HG03575 (cell line): ENCODE measurements around the gene RTN4RL1.

Experiments
- ATAC-seq: cut with Tn5 transposase; IDR thresholded peaks from one replicate; pipeline ENCODE4 v1.9.1; 2021; ENCODE audit not compliant: unreplicated experiment, insufficient number of reproducible peaks, low FRiP score; ENCODE audit errors: extremely low read depth

RTN4RL1 gene, protein sequence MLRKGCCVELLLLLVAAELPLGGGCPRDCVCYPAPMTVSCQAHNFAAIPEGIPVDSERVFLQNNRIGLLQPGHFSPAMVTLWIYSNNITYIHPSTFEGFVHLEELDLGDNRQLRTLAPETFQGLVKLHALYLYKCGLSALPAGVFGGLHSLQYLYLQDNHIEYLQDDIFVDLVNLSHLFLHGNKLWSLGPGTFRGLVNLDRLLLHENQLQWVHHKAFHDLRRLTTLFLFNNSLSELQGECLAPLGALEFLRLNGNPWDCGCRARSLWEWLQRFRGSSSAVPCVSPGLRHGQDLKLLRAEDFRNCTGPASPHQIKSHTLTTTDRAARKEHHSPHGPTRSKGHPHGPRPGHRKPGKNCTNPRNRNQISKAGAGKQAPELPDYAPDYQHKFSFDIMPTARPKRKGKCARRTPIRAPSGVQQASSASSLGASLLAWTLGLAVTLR

DNA sequence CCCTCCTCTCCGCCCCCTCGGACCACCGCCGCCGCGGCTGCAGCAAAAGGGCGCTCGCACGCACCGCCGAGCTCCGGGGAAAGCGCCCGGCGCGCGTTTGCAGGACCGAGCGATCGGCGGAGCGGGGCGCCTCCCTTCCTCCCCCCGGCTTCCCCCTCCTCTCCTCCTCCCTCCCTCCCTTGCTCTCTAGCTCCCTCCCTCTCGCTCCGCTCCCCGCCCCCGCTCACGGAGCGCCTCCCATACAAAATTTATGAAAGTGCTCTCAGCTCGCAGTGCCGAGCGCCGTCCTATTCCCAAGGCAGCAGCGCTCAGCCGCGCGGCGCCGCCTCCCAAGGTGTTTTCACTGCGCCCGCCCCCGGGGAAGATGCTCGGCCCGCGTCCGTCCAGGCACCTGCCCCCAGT, at the start of gene RTN4RL1:
TSS of gene RTN4RL1 (minus strand) at position 115 of the 402 bp plus-strand sequence. CDS start 469 bp downstream, outside the sequence.
- ATAC-seq: no peak

DNA sequence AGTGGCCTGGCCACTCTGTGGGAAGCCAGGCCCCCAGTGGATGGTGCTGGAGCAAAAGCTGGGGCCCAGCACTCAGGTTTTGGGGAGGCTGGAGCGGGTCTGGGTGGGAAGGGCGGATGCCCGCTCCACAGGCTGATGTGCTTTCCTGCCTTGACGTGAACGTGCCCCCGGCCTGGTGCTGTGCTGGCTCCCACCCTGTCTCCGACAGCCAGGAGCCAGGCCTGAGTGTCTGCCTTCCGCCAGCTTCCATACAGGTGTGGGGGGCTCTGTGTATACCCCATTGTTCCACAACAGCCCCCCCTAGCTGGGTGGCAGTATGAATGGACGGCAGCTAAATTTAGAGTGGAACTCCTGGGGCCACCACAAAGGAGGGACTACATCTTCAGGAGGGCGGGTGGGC, 49.8 kb upstream of the RTN4RL1 start:
- ATAC-seq: no peak

DNA sequence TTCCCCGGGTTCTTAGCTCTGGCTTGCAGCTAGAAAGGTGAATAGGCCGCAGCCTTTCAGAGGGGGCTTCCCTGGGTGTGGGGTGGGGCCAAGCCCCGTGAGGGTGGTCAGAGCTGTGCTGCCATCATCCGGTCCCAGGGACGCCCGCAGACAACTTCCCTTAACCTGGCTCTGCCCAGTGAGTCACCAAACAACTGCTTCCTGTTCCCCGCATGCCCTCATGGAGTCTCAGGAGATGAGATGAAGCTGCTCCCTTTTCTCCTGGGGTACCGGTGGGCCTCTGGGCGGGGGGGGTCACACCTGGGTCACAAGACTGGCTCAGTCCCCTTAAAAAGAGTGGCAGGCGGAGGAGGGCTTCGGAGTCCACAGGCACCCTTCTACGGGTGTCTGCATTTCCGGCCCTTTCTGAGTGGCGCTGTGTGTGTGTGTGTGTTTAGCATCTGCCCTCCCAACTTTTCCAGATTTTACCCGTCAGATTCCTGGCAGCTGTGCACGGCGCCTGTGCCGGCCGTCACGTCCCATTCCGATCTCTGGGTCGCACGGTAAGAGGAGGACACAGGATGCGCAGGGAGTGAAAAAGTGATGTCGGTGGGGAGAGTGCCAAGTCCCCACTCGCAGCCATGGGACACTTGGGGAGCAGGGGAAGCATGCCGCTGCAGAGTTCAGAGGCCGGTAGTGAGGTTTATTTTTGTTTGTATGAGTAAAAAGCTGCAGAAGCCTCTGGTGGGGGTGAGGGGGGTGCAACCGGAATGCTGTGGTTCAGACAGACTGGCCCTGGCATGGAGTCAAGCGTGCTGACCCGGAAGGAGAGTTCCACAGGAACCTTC, 46.5 kb upstream of the RTN4RL1 start:
- no peak for ATAC-seq

DNA sequence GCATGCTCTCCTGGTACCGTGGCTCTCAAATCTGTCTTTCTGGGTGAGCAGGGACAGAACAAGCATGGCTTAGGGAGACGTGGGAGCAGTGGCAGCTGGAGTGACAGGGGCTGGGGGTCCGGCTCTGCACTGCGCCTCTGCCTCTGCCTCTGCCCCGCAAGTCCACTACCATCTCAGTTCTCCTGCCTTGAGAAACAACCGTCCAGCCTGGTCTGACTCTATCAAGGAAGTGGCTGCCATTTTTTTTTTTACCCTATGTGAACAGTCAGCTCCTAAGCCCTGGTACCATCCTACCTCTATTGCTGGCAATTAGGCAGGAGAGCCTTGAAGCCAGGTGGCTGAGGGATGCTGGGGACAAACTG, 45.9 kb upstream of the RTN4RL1 start:
- peak; percentile 2 for ATAC-seq

DNA sequence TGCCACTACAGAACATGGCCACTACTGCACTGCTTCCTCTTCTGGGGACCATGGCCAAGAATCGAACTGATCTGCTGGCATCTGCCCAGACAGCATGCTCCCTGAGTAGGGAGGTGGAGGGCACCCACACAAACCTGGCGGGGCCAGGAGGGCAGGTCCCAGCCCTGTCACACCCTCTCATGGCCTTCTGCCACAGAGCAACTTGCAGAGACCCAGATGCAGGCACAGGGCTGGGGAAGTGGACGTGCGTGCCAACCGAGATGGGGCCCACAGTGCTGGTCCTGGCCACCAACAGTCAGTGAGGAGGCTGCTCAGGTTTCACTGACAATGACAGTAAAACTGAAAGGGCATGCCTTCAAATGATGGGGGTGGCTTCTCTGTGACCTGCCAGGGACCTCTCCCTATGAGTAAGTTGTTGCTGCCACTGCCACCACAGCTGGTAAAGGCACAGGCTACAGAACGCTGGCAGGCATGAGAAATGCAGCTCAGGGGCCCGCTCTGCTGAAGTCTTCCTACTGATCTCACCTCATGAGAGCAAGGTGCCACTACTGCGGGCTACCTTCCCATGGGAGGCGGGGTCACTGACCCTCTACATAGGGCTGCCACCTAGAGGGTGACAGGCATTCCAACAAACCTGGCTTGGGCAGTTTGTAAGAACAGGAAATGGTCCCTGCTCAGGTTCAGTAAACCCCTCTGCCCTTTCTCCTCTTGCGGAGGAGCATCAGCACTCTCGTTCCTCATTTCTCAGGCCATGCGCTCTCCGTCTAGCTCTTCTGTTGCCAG, 45.3 kb upstream of the RTN4RL1 start:
- peak; percentile 70 for ATAC-seq

DNA sequence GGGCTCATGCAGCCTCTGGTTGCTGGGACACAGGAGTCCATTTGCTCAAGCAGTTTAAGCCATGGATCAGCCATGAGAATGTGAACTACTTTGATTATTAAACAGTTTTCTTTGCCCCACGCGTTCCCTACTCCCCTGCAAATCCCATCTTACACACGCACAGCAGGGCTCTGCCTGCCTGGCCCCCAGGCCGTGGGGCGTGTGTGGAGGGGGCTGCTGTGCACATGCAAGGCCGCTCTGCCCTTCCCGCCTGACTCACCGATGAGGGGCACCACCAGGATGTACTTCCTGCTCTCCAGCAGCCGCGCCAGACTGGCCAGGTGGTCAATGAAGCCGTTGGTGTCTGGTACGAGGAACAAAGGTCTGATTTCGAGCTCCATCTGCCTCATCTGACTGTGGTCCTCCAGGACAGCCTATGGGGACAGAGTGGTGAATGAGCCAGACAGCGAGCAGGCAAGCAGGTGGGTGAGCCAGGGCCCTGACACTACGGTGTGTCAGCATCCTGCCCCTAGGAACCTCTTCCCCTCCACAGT, 43.5 kb upstream of the RTN4RL1 start:
- ATAC-seq: no peak

DNA sequence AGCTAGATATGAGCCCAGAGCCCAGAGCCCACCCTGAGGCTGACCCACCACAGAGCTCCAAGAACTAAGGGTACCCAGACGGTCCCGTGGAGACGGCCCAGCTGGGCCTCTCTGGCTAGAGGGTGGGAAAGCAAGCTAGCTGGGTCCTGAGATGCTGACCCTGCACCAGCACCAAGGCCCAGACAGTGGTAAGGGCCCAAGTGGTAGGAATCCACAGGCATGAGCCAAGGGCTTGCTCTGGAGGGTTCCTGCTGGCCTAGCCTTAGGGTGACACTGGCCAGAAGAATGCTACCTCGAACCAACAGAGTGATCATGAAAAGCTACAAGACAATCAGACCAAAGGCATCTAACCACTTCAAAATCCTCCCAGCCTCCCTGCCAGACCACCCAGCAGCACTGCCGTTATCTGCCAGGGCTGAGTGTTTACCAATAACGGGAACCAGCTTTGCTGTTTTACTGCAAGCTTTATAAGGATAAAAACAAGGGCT, 42.9 kb upstream of the RTN4RL1 start:
- no peak for ATAC-seq

DNA sequence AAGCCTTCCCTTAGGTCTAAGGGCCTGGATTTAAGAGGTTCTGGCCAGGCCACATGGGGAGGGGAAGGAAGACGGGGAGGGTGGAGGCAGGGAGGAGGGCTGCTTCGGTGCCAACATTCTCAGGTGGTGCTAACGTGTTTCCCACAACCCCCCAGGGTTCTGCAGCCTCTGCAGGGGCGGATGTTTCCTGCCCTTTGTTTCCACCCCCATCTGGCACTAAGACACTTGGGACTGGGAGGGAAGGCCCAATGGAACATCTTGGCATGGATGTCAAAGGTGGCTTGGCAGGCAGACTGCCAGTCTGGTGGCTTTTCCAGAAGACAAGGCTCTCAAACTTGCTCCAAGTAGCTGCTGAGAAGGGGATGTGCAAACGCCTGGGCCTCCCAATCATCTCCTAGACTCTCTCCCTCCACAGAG, 42.5 kb upstream of the RTN4RL1 start:
- ATAC-seq: no peak

DNA sequence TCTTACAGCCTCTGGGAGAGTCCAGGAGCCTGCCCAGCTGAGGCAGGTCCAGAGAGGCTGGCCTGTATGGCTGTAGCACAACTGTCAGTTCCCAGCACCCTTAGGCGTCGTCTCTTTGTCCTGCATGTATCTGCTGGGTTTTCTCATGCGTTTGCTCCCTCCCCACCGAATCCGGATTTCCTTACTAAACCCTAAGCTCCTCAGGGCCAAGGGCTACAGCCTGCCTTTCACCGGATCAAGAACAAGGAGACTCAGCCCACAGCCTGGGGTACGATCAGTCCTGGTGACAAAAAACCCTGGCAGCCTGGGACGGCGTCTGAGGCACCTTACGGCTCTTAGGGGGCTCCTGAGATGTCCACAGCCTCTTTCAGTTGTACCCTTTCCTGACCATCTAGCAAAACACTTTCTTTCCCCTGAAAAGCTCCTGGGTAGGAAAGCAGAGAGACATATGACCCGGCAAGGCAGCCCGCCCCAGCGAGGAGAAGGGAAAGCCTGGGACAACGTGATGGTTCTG, 42.0 kb upstream of the RTN4RL1 start:
- ATAC-seq: no peak

DNA sequence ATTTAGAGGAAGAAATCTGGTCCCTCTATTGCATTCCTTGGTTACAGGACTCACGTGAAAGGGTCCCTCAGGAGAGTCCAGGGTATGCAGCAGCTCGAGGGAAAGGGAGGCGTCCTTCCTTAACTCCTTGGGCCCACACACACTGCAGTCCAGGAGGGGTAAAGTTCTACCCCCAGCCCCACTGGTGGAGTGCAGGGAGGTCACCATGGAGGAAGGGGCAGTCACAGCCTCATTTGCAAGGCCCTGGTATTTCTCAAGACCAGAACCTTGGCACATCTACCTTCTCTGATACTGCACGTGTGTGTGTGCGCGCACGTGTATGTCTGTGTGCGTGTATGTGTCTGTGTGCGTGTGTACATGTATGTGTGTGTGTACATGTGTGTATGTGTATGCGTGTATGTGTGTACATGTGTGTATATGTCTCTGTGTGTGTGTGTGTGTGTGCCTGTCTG, 40.8 kb upstream of the RTN4RL1 start:
- no peak for ATAC-seq

DNA sequence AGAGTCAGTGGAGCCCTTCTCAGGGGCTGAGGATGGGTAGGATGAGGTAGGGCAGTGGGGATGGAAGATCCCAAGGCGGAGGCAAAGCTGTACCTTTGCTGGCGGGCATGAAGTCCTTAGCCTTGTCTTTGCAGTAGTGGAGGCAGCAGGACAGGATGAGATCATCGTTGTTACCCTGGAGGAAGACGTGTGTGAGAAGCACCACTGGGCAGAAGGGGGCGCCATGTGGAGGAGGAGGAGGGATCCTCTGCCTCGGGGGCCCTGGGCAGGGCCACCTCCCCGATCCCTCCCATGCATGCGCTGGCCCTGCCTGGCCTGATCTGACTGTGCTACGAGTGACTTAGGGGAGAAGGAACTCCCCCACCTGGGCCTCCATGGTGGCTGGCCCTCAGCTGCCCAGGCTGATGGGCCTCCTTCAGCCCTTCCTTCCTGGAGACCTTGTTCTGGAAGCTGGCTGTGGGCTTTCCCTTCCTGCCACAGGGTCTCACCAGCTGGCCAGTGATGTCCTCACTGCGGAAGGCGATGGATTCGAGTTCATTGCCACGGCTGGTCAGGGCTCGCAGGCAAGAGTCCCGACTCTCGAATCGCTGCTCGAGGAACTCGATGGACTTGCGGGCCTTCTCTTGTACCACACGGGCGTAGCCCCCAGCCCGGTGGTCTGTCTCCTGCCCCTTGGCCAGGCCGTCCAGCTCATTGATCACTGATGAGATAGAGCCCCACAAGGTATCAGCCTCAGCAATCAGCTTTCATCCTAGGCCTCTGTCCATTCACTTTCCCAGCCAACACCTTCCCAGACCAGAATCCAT, 40.0 kb upstream of the RTN4RL1 start:
- no peak for ATAC-seq

DNA sequence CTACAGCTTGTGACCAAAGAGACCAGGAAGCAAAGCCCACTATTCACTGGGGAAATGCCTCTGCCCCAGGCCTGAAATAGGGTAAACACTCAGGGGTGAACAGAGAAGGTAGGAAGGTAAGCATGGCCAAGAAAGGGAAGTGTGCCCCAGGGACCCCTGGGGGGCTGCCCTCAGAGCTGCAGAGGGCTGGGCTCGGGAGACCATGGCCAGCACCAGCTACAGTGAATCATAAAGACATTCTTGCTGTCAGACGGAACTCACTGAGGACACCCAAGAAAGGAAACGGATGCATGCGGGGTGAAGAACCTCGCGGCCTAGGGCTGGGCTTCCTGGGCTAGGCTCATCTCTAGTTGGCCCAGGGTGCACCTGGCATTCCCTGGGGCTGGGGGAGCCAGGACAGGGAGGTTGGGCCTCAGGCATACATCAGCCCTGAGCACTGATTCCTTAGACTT, 39.4 kb upstream of the RTN4RL1 start:
- no peak for ATAC-seq

DNA sequence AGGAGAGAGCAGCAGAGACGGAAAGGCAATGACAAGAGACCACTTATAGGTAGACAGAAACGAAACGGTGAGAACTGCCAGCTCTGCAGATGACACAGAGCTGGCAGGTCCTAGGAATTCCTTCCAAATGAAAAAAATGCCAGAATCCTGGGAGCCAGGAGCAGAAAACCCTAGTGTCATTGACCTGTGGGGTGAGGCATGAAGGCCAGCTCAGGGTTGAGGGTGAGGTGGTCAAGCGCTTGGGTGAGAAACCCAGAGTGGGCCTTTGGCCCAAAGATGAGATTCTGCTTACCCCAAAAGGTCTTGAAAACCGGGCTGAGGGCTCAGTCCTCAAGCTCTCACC, 39.0 kb upstream of the RTN4RL1 start:
- no peak for ATAC-seq

DNA sequence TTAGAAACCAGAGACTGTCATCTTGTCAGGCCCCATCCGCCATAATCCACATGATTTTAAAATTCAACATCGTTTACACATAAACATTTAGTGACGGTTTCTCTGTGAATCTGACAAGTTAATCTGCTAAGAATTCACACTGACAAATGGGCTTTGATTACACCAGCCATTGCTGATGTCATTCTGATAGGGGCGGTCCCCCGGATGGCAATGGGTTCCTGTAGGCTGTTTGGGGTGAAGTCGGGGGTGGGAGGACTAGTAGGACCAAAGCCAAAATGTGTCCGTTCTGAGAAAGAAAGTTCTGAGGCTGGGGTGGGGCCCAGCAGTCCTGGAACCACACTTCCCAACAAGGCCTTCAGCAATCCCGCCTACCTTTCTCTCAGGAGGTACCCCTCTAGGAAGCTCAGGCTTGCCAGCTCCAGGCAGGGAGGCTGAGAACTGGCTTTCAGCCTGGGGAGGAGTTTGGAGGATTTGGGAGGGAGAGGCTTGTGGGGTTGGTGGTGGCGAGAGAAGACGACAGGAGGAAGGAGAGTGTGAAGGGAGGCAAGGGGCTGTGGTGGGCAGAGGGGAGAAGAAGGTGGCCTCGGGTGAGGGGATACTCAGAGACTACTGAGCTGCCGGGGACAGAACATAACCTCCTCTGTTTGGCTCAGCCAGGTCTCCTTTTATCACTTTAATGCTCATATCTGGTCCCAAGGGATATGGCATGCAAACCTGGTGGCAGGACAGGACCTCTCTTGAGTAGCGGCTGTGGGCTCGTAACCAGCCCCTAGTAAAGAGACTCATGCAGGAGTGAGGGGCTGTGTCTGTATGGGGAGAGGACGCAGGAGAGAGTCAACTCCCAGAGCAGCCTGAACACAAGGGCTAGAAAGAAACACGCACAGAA, 38.4 kb upstream of the RTN4RL1 start:
- ATAC-seq: no peak

DNA sequence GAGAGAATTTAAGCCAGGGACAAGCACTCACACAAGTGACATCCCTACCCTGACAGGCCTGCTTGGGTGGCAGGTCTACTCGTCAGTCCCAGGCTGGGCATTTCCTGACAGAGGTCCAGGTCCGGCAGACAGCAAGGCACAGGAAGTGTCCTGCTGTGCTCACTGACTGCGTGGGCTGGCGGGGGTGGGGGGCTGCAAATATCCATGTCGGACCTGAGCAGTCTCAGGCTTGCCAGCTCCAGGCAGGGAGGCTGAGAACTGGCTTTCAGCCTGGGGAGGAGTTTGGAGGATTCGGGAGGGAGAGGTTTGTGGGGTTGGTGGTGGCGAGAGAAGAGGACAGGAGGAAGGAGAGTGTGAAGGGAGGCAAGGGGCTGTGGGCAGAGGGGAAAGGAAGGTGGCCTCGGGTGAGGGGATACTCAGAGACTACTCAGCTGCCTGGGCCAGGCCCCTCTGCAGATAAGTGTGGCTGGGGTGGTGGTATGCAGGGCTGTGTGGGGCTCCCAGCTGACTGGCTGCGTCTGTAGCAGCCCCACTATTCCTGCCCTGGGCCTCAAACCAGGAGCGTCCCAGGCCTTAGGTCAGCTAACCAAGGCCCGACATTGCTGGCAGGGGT, 37.5 kb upstream of the RTN4RL1 start:
- ATAC-seq: no peak

DNA sequence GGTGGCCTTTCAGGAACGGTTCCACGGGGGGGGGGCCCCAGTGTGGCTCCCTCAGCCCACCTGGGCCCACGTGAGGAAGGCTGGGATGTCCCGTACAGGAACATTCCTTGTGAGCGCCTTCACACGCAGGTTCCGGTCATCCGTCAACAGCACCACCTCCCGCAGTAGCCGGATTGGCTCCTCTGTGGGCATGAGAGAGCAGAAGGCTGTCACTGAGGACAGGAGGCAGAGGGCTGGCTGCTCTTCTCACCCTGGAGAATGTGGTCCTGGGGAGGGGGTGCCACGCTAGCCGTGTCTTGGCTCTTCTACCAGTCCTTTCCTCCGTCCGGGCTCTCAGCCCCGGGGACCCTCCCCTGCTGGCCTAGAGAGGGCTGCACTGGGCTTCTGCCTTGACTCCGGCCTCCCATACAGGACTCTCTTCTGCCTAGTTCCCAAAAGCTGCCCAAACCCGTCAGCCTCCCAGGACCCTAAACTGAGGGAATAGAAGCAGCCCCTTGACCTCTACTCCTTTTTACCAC, 36.4 kb upstream of the RTN4RL1 start:
- ATAC-seq: no peak
